ENCODE measurements around the gene PALM2AKAP2. TPM values are rescaled to one million over a fixed set of nuclear protein-coding genes. Genes with fewer than 3 reads are reported as not detected.
"Not testable (repeated sequence)": the region's sequence is repeated elsewhere in the genome, so short reads cannot be mapped to it uniquely, and the experiment has no call there.

PALM2AKAP2 gene
- total RNA-seq, 4 donors from 2014 or later = 2.0 to 8.2 (median 3.6) TPM

GRCh38 chr9:109817846-109818472 is 38.0 kb downstream of the PALM2AKAP2 start:
- TF ChIP-seq EP300 (IDR thresholded peaks at IDR 0.05) (no peak), POLR2AphosphoS5 (IDR thresholded peaks at IDR 0.05) (peak; percentile 45), CTCF (IDR thresholded peaks at IDR 0.05) (peak; percentile 78 to 95 (median 86))
- Histone ChIP-seq H3K36me3 (no peaks in the 10 kb centered on the region), H3K27ac (peak overlapping the region in 2 of 4 donors; percentile 25 to 40), H3K27me3 (no peaks in the 10 kb centered on the region), H3K9me3 (no peaks in the 10 kb centered on the region), H3K4me3 (no peak overlapping the region), H3K4me1 (peaks cover 3 to 12% (median 3%) of the 10 kb centered on the region in 3 donors)
- ATAC-seq = peak; percentile 75
- WGBS, 2 donors (ENCODE audit: low coverage in 1 of 2) = 2 to 5% methylated on average over 8 to 9 of the region's 9 CpGs

- TF ChIP-seq POLR2AphosphoS5 (IDR thresholded peaks at IDR 0.05) (no peak), POLR2A (IDR thresholded peaks at IDR 0.05) (no peak), EP300 (IDR thresholded peaks at IDR 0.05) (no peak), CTCF (IDR thresholded peaks at IDR 0.05) (no peak)
- Histone ChIP-seq H3K9me3 (no peaks in the 10 kb centered on the region), H3K4me3 (no peak overlapping the region), H3K36me3 (no peaks in the 10 kb centered on the region), H3K4me1 (peaks cover 3 to 12% (median 3%) of the 10 kb centered on the region in 3 donors), H3K27me3 (no peaks in the 10 kb centered on the region), H3K27ac (no peak overlapping the region)
- no peak for ATAC-seq
- WGBS, 2 donors (ENCODE audit: low coverage in 1 of 2) = 50 to 86% methylated on average over 1 of the region's 1 CpG
Observed at GRCh38 chr9:109821711-109822110, 41.7 kb downstream of the PALM2AKAP2 start.

- H3K4me3 ChIP-seq, H3K9me3 ChIP-seq, H3K27ac ChIP-seq, H3K36me3 ChIP-seq, H3K27me3 ChIP-seq, ATAC-seq, H3K4me1 ChIP-seq: not testable (repeated sequence)
- 44 to 84% methylated on average over 1 to 2 of the region's 2 CpGs for WGBS, 2 donors (ENCODE audit: low coverage in 1 of 2)
Observed at GRCh38 chr9:109825383-109825782, 45.4 kb downstream of the PALM2AKAP2 start.

- H3K4me1 ChIP-seq = no peaks in the 10 kb centered on the region
- H3K27ac ChIP-seq = no peak overlapping the region
- TF ChIP-seq EP300 (IDR thresholded peaks at IDR 0.05) (no peak), CTCF (IDR thresholded peaks at IDR 0.05) (no peak), POLR2AphosphoS5 (IDR thresholded peaks at IDR 0.05) (no peak), POLR2A (IDR thresholded peaks at IDR 0.05) (no peak)
- no peaks in the 10 kb centered on the region for H3K9me3 ChIP-seq
- no peaks in the 10 kb centered on the region for H3K36me3 ChIP-seq
- H3K4me3 ChIP-seq = no peak overlapping the region
- H3K27me3 ChIP-seq = no peaks in the 10 kb centered on the region
- 58 to 77% methylated on average over 1 of the region's 1 CpG for WGBS, 2 donors (ENCODE audit: low coverage in 1 of 2)
- ATAC-seq = no peak
Observed at GRCh38 chr9:109826559-109826958, 46.6 kb downstream of the PALM2AKAP2 start.

GRCh38 chr9:109828254-109828653 is 48.3 kb downstream of the PALM2AKAP2 start:
- Histone ChIP-seq H3K4me1 (peaks cover 0 to 9% (median 0%) of the 10 kb centered on the region in 3 donors), H3K36me3 (no peaks in the 10 kb centered on the region), H3K9me3 (no peaks in the 10 kb centered on the region), H3K27me3 (no peaks in the 10 kb centered on the region), H3K4me3 (no peak overlapping the region), H3K27ac (no peak overlapping the region)
- no peak for TF ChIP-seq POLR2A (IDR thresholded peaks at IDR 0.05)
- TF ChIP-seq CTCF (IDR thresholded peaks at IDR 0.05) = no peak
- TF ChIP-seq POLR2AphosphoS5 (IDR thresholded peaks at IDR 0.05) = no peak
- TF ChIP-seq EP300 (IDR thresholded peaks at IDR 0.05) = no peak
- 88 to 89% methylated on average over 3 of the region's 3 CpGs for WGBS, 2 donors (ENCODE audit: low coverage in 1 of 2)
- ATAC-seq = no peak
